ENCODE data around the gene POLR2C.
"Not testable (repeated sequence)": the region's sequence is repeated elsewhere in the genome, so short reads cannot be mapped to it uniquely, and the experiment has no call there.

Gene POLR2C

GRCh38 chr16:57462209-57462977, at the start of gene POLR2C:
TSS of gene POLR2C (plus strand) at chr16:57462679. CDS start at chr16:57462725, 46 bp downstream.
- peak; percentile 89 to 92 for DNase-seq (ENCODE audit: low read depth in 2 of 2)

GRCh38 chr16:57413301-57413730, 49.2 kb upstream of the POLR2C start:
- DNase-seq (ENCODE audit: low read depth in 2 of 2), result no peak

GRCh38 chr16:57413733-57414132, 48.7 kb upstream of the POLR2C start:
- DNase-seq (ENCODE audit: low read depth in 2 of 2), result no peak

GRCh38 chr16:57416084-57416483, 46.4 kb upstream of the POLR2C start:
- no peak for DNase-seq (ENCODE audit: low read depth in 2 of 2)

- DNase-seq (ENCODE audit: low read depth in 2 of 2), result no peak
Measured at GRCh38 chr16:57419506-57419905, 43.0 kb upstream of the POLR2C start.

GRCh38 chr16:57422026-57422944, 40.2 kb upstream of the POLR2C start:
- DNase-seq (ENCODE audit: low read depth in 2 of 2), result no peak

GRCh38 chr16:57423152-57423551, 39.3 kb upstream of the POLR2C start:
- no peak for DNase-seq (ENCODE audit: low read depth in 2 of 2)

- no peak for DNase-seq (ENCODE audit: low read depth in 2 of 2)
Measured at GRCh38 chr16:57424583-57424982, 37.9 kb upstream of the POLR2C start.

GRCh38 chr16:57426356-57426755, 36.1 kb upstream of the POLR2C start:
- no peak for DNase-seq (ENCODE audit: low read depth in 2 of 2)

- no peak for DNase-seq (ENCODE audit: low read depth in 2 of 2)
Measured at GRCh38 chr16:57427307-57427706, 35.2 kb upstream of the POLR2C start.

- DNase-seq (ENCODE audit: low read depth in 2 of 2), result no peak
Measured at GRCh38 chr16:57427824-57428223, 34.7 kb upstream of the POLR2C start.

- DNase-seq (ENCODE audit: low read depth in 2 of 2), result no peak
Measured at GRCh38 chr16:57430955-57431354, 31.5 kb upstream of the POLR2C start.

GRCh38 chr16:57432505-57432904, 30.0 kb upstream of the POLR2C start:
- DNase-seq (ENCODE audit: low read depth in 2 of 2), result no peak

GRCh38 chr16:57432989-57433388, 29.5 kb upstream of the POLR2C start:
- DNase-seq (ENCODE audit: low read depth in 2 of 2), result no peak

GRCh38 chr16:57434003-57434402, 28.5 kb upstream of the POLR2C start:
- DNase-seq (ENCODE audit: low read depth in 2 of 2), result no peak

GRCh38 chr16:57435838-57436237, 26.6 kb upstream of the POLR2C start:
- no peak for DNase-seq (ENCODE audit: low read depth in 2 of 2)

GRCh38 chr16:57439947-57440346, 22.5 kb upstream of the POLR2C start:
- not testable (repeated sequence) for DNase-seq (ENCODE audit: low read depth in 2 of 2)

GRCh38 chr16:57440551-57440950, 21.9 kb upstream of the POLR2C start:
- DNase-seq (ENCODE audit: low read depth in 2 of 2), result not testable (repeated sequence)

GRCh38 chr16:57444711-57445110, 17.8 kb upstream of the POLR2C start:
- DNase-seq (ENCODE audit: low read depth in 2 of 2), result no peak

GRCh38 chr16:57445510-57445909, 17.0 kb upstream of the POLR2C start:
- no peak for DNase-seq (ENCODE audit: low read depth in 2 of 2)

- DNase-seq (ENCODE audit: low read depth in 2 of 2), result peak in 1 of 2 donors; percentile 18
Measured at GRCh38 chr16:57446531-57447185, 15.8 kb upstream of the POLR2C start.
